Right cardiac atrium (tissue), 5 donors: ENCODE measurements around the gene TRIM16. TPM values are rescaled to one million over a fixed set of nuclear protein-coding genes. Genes with fewer than 3 reads are reported as not detected.
A peak's percentile ranks its signal among the peaks of the same experiment; 100 is the strongest.
"Not testable (repeated sequence)": the region's sequence is repeated elsewhere in the genome, so short reads cannot be mapped to it uniquely, and the experiment has no call there.

ENCODE experiments used
- ATAC-seq, 2 donors: fragments of 200-7000 bp; cut with Tn5 transposase; one replicate each; pipeline versions ENCODE4 v1.8.0 to v1.9.1; 2020; ENCODE audit warnings: moderate library complexity in 2 of 2, mild to moderate bottlenecking in 1 of 2
- DNase-seq, 3 donors: peaks; one replicate each; pipeline ENCODE4 v3.0.0-alpha.2; 2020
- H3K27ac ChIP-seq: one replicate; pipeline ENCODE4 v1.5.1; 2013; ENCODE audit warnings: mild to moderate bottlenecking, low read length, control low read depth, moderate library complexity
- H3K27me3 ChIP-seq: one replicate; pipeline ENCODE4 v1.6.1; 2013; ENCODE audit not compliant: control insufficient read depth, insufficient read depth
- H3K4me1 ChIP-seq: one replicate; pipeline ENCODE4 v1.6.1; 2013; ENCODE audit warnings: low read length; ENCODE audit not compliant: control insufficient read depth, insufficient read depth
- H3K4me3 ChIP-seq: one replicate; pipeline ENCODE4 v1.5.1; 2013; ENCODE audit warnings: low read length, control low read depth
- H3K9me3 ChIP-seq: one replicate; pipeline ENCODE4 v1.6.1; 2013; ENCODE audit warnings: low read length; ENCODE audit not compliant: control insufficient read depth
- WGBS: extraction: QIAGEN DNeasy Blood & Tissue Kit; methylation state at CpG from one replicate; pipeline ENCODE4 v1.1.7; 2013; 5-methylcytosine and 5-hydroxymethylcytosine counted together
- intact Hi-C, 4 donors: fragments of 100-400 bp; cut with DNase I; formaldehyde crosslinking; loops; one replicate each; pipeline versions ENCODE4 v1.11.0 to v1.14.0; 2022 to 2023
- polyA plus RNA-seq: library from polyadenylated mRNA; stranded (reverse); fragments of 200-250 nt; gene quantifications from one replicate; pipeline ENCODE4 v1.2.3, GENCODE V29; 2013
- total RNA-seq, 4 donors: library from RNA; stranded (reverse); fragmentation: NEBNext Ultra II Directional; extraction: Animal tissue kit (Norgen Biotek cat#: 25700); gene quantifications; one replicate each; pipeline ENCODE4 v1.2.1, GENCODE V29; 2021
- donor health status: healthy with polysubstance abuse.
- donor health status: DM: no; HTN: yes; CAD: no.
- donor health status: DM: no; HTN: no; CAD: no.
- donor health status: DM: no; HTN: yes; CAD: no; lungs with severe emphysema.
- donor health status: DM: yes; HTN: yes; CAD: no.

Gene TRIM16
- total and polyA plus RNA-seq, 5 donors: 17.9 to 42.0 (median 31.5) TPM

- H3K9me3 ChIP-seq, H3K27ac ChIP-seq, H3K4me3 ChIP-seq, intact Hi-C loops, H3K27me3 ChIP-seq, DNase-seq, H3K4me1 ChIP-seq, ATAC-seq: not testable (repeated sequence)
- 57% methylated on average over 6 of the region's 6 CpGs for WGBS
Observed at GRCh38 chr17:15615850-15616249, 68.3 kb downstream of the TRIM16 start.

- H3K4me3 ChIP-seq, H3K9me3 ChIP-seq, H3K4me1 ChIP-seq, ATAC-seq, H3K27ac ChIP-seq, H3K27me3 ChIP-seq, intact Hi-C loops, DNase-seq: not testable (repeated sequence)
- WGBS: 93% methylated on average over 1 of the region's 1 CpG
Observed at GRCh38 chr17:15613111-15613510, 71.0 kb downstream of the TRIM16 start.

GRCh38 chr17:15592960-15593359, 91.2 kb downstream of the TRIM16 start:
- H3K27me3 ChIP-seq, ATAC-seq, intact Hi-C loops, H3K27ac ChIP-seq, H3K4me3 ChIP-seq, H3K9me3 ChIP-seq, DNase-seq, H3K4me1 ChIP-seq: not testable (repeated sequence)
- WGBS: 90% methylated on average over 8 of the region's 8 CpGs

- H3K9me3 ChIP-seq, H3K27me3 ChIP-seq, ATAC-seq, intact Hi-C loops, H3K4me1 ChIP-seq, H3K27ac ChIP-seq, H3K4me3 ChIP-seq, DNase-seq: not testable (repeated sequence)
- WGBS: 67% methylated on average over 5 of the region's 5 CpGs
Observed at GRCh38 chr17:15591986-15592385, 92.1 kb downstream of the TRIM16 start.

GRCh38 chr17:15590844-15591243, 93.3 kb downstream of the TRIM16 start:
- H3K27me3 ChIP-seq, H3K4me1 ChIP-seq, H3K27ac ChIP-seq, H3K4me3 ChIP-seq, intact Hi-C loops, H3K9me3 ChIP-seq, DNase-seq: not testable (repeated sequence)
- 100% methylated on average over 1 of the region's 1 CpG for WGBS
- peak in 1 of 2 donors; percentile 26 for ATAC-seq

- not testable (repeated sequence) for DNase-seq, ATAC-seq
- WGBS: 77% methylated on average over 13 of the region's 17 CpGs
Observed at GRCh38 chr17:15589544-15590536, 94.3 kb downstream of the TRIM16 start.

GRCh38 chr17:15588017-15588416, 96.1 kb downstream of the TRIM16 start:
- H3K27ac ChIP-seq, H3K9me3 ChIP-seq, H3K4me1 ChIP-seq, intact Hi-C loops, ATAC-seq, H3K4me3 ChIP-seq, DNase-seq, H3K27me3 ChIP-seq: not testable (repeated sequence)
- WGBS: 94% methylated on average over 8 of the region's 8 CpGs

More at GRCh38 chr17:15589544-15590536, 94.3 kb downstream of the TRIM16 start:
- H3K4me1 ChIP-seq, H3K9me3 ChIP-seq, intact Hi-C loops, H3K27me3 ChIP-seq, H3K27ac ChIP-seq, H3K4me3 ChIP-seq: not testable (repeated sequence)

- ATAC-seq, DNase-seq, H3K27me3 ChIP-seq, H3K27ac ChIP-seq, intact Hi-C loops, H3K4me1 ChIP-seq, H3K9me3 ChIP-seq, H3K4me3 ChIP-seq: not testable (repeated sequence)
- WGBS: 85% methylated on average over 3 of the region's 5 CpGs
Observed at GRCh38 chr17:15583313-15583712, 100.8 kb downstream of the TRIM16 start.

GRCh38 chr17:15581462-15581861, 102.6 kb downstream of the TRIM16 start:
- H3K4me3 ChIP-seq, H3K9me3 ChIP-seq, ATAC-seq, H3K27me3 ChIP-seq, DNase-seq, intact Hi-C loops, H3K4me1 ChIP-seq, H3K27ac ChIP-seq: not testable (repeated sequence)
- WGBS: 100% methylated on average over 3 of the region's 4 CpGs
